Bronchial epithelial cell (primary cell): ENCODE measurements around the gene NKX1-1. TPM values are rescaled to one million over a fixed set of nuclear protein-coding genes. Genes with fewer than 3 reads are reported as not detected.

Experiments used
- DNase-seq: peaks from one replicate; pipeline ENCODE4 v3.0.0-alpha.2; 2010; ENCODE audit warnings: low read depth
- FAIRE-seq: peaks from 2 replicates; lab custom pipeline; 2011; peaks lifted over from hg19 to GRCh38; lab: Jason Lieb, UNC
- H3K27me3 ChIP-seq: 2 replicates; pipeline ENCODE4 v1.5.1; 2011; ENCODE audit warnings: low read length; ENCODE audit not compliant: control insufficient read depth, insufficient read depth
- H3K36me3 ChIP-seq: 2 replicates; pipeline ENCODE4 v1.5.1; 2011; ENCODE audit warnings: low read length; ENCODE audit not compliant: control insufficient read depth, insufficient read depth
- H3K4me3 ChIP-seq: 2 replicates; pipeline ENCODE4 v1.5.1; 2011; ENCODE audit warnings: mild to moderate bottlenecking, low read depth, low read length, control low read depth
- total RNA-seq: library from RNA; depleted of rRNA; stranded (reverse); fragments of >200 nt; gene quantifications from 2 replicates; pipeline ENCODE4 v1.2.1, GENCODE V29; 2014
- TF ChIP-seq, protein P1 (sequence below): IDR thresholded peaks from 2 replicates; pipeline ENCODE4 v1.5.1; 2011; ENCODE audit warnings: mild to moderate bottlenecking, moderate library complexity, low read length, control low read depth, inconsistent platforms; ENCODE audit not compliant: insufficient read depth, severe bottlenecking

Gene NKX1-1
- total RNA-seq, 1 donor from 2014 or later = not detected

- Histone ChIP-seq H3K27me3 (no peaks in the 10 kb centered on the region), H3K4me3 (no peak overlapping the region), H3K36me3 (peaks cover 8% of the 10 kb centered on the region)
- TF ChIP-seq, protein P1, sequence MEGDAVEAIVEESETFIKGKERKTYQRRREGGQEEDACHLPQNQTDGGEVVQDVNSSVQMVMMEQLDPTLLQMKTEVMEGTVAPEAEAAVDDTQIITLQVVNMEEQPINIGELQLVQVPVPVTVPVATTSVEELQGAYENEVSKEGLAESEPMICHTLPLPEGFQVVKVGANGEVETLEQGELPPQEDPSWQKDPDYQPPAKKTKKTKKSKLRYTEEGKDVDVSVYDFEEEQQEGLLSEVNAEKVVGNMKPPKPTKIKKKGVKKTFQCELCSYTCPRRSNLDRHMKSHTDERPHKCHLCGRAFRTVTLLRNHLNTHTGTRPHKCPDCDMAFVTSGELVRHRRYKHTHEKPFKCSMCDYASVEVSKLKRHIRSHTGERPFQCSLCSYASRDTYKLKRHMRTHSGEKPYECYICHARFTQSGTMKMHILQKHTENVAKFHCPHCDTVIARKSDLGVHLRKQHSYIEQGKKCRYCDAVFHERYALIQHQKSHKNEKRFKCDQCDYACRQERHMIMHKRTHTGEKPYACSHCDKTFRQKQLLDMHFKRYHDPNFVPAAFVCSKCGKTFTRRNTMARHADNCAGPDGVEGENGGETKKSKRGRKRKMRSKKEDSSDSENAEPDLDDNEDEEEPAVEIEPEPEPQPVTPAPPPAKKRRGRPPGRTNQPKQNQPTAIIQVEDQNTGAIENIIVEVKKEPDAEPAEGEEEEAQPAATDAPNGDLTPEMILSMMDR = no peak
- DNase-seq (no peak), FAIRE-seq (no peak)
Observed at GRCh38 chr4:1360423-1361283, 45.6 kb downstream of the NKX1-1 start.

GRCh38 chr4:1359976-1360375 is 46.3 kb downstream of the NKX1-1 start:
- no peak for FAIRE-seq

GRCh38 chr4:1359144-1359501 is 47.1 kb downstream of the NKX1-1 start:
- Histone ChIP-seq H3K27me3 (no peaks in the 10 kb centered on the region), H3K4me3 (no peak overlapping the region), H3K36me3 (peaks cover 13% of the 10 kb centered on the region)
- DNase-seq (no peak), FAIRE-seq (no peak)
- TF ChIP-seq, protein P1 = no peak

More at GRCh38 chr4:1359976-1360375, 46.3 kb downstream of the NKX1-1 start:
- peaks cover 10% of the 10 kb centered on the region for H3K36me3 ChIP-seq
- TF ChIP-seq, protein P1 = no peak
- no peak for DNase-seq
- H3K27me3 ChIP-seq = no peaks in the 10 kb centered on the region
- H3K4me3 ChIP-seq = no peak overlapping the region

DNA sequence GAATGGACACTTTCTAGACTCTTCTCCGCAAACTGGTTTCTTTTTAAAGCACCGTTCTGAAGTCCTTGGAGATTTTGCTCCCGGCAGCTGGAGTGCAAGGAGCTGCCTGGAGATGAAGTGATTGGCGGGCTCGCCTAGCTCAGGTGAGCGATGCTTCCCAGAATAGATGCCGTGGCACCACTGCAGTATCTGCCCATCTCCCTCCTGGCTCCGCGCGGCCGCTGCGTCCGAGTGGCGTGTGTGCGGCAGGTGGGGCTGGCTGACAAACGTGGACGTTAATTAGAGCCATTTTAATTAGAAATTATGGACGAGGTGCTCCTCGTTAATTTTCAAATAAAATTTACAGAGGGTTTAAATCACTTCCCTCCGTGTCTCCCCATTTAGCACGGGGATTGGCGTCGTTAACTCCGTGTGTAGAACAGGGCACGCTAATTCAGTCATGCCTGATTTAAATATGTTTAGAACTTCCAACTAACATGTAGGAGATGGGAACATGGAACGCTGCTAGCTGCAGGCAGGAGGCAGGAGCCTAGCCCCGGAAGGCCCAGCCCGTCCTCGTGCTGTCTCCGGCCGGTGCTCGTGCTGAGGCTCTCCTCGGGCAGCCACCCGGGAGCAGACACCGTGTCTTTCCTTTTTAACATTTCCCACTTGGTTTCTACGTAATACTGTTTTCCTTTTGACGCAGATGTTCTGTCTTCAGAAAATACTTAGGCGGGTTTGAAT is 47.7 kb downstream of the NKX1-1 start:
- TF ChIP-seq, protein P1 = no peak
- H3K36me3 ChIP-seq = peaks cover 14% of the 10 kb centered on the region
- FAIRE-seq (no peak), DNase-seq (no peak)
- no peak overlapping the region for H3K4me3 ChIP-seq
- H3K27me3 ChIP-seq = no peaks in the 10 kb centered on the region

DNA sequence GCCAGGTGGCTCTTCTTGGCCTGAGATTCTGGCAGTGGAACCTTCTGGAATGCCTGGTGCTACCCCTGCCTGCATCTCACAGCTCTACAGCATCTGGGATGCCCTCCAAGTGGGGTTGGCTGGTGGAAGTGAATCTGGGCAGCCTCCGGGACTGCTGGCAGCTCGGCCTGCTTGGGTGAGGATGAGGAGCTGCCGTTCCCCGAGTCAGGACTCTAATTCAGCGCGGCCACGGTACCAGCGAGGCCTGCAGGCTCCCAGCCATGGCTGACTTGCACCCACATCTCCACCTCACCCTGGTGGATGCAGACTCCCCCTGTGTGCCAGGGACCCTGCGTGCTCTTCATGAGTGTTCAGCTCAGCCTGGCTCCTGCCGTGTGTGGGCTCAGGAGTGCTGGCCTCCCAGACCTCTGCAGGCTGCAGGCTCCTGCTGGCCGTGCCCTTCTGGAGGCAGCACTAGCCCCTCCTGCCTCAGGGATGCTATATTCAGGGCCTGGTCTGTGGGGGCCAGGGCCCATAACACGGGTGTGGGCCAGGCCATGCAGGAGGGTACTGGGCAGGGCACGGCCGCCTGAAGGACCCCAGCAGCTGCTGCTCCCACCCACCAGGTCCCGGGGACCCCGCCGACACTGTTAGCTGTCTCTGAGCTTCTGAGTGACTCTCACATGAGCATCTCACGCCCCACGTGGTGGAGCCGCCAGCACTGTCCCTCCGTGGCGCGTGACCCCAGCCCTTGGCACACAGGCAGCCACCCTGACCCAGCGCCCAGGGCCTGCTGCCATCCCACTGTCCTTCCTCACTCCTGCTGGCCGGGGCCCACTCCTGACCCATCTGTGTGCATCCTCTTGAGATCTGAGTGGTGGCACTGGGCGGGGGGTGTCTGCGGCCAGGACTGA is 48.6 kb downstream of the NKX1-1 start:
- no peak for FAIRE-seq
- no peaks in the 10 kb centered on the region for H3K27me3 ChIP-seq
- TF ChIP-seq, protein P1 = no peak
- DNase-seq = no peak
- H3K36me3 ChIP-seq = peaks cover 18% of the 10 kb centered on the region
- no peak overlapping the region for H3K4me3 ChIP-seq
